ENCODE measurements around the gene ZFAND5. TPM values are rescaled to one million over a fixed set of nuclear protein-coding genes. Genes with fewer than 3 reads are reported as not detected.

Gene ZFAND5
- total RNA-seq, 1 donor from 2014 or later = 277 TPM

- no peak overlapping the region for H3K4me3 ChIP-seq
- TF ChIP-seq POLR2A (IDR thresholded peaks at IDR 0.05) = no peak
- TF ChIP-seq CTCF (IDR thresholded peaks at IDR 0.05) = no peak
- TF ChIP-seq POLR2AphosphoS5 (IDR thresholded peaks at IDR 0.05; ENCODE audit: insufficient read depth in 1 of 2, low read depth in 1 of 2) = no peak
- H3K9me3 ChIP-seq = no peaks in the 10 kb centered on the region
- H3K27me3 ChIP-seq = no peaks in the 10 kb centered on the region
- DNase-seq (ENCODE audit: extremely low spot score in 2 of 2) = no peak
- peaks cover 6% of the 10 kb centered on the region for H3K4me1 ChIP-seq
- H3K27ac ChIP-seq = no peak overlapping the region
- intact Hi-C loops (cut with DNase I) = no loop called here
- H3K36me3 ChIP-seq = no peaks in the 10 kb centered on the region
Observed at GRCh38 chr9:72394066-72394465, 29.1 kb upstream of the ZFAND5 start.

- no peak for DNase-seq (ENCODE audit: extremely low spot score in 2 of 2)
- Histone ChIP-seq H3K27me3 (no peaks in the 10 kb centered on the region), H3K9me3 (no peaks in the 10 kb centered on the region), H3K36me3 (no peaks in the 10 kb centered on the region), H3K4me1 (peaks cover 1% of the 10 kb centered on the region), H3K27ac (no peak overlapping the region), H3K4me3 (no peak overlapping the region)
- intact Hi-C loops (cut with DNase I) = no loop called here
- TF ChIP-seq POLR2AphosphoS5 (IDR thresholded peaks at IDR 0.05; ENCODE audit: insufficient read depth in 1 of 2, low read depth in 1 of 2) (no peak), CTCF (IDR thresholded peaks at IDR 0.05) (no peak), POLR2A (IDR thresholded peaks at IDR 0.05) (no peak)
Observed at GRCh38 chr9:72390907-72391306, 25.9 kb upstream of the ZFAND5 start.

- intact Hi-C loops (cut with DNase I) = no loop called here
- Histone ChIP-seq H3K36me3 (no peaks in the 10 kb centered on the region), H3K27ac (no peak overlapping the region), H3K4me1 (no peaks in the 10 kb centered on the region), H3K27me3 (no peaks in the 10 kb centered on the region), H3K4me3 (no peak overlapping the region), H3K9me3 (no peaks in the 10 kb centered on the region)
- no peak for TF ChIP-seq POLR2A (IDR thresholded peaks at IDR 0.05)
- no peak for TF ChIP-seq POLR2AphosphoS5 (IDR thresholded peaks at IDR 0.05; ENCODE audit: insufficient read depth in 1 of 2, low read depth in 1 of 2)
- no peak for TF ChIP-seq CTCF (IDR thresholded peaks at IDR 0.05)
- no peak for DNase-seq (ENCODE audit: extremely low spot score in 2 of 2)
Observed at GRCh38 chr9:72386186-72386585, 21.2 kb upstream of the ZFAND5 start.

GRCh38 chr9:72384710-72385485, 19.9 kb upstream of the ZFAND5 start:
- no peaks in the 10 kb centered on the region for H3K4me1 ChIP-seq
- H3K4me3 ChIP-seq = no peak overlapping the region
- H3K36me3 ChIP-seq = no peaks in the 10 kb centered on the region
- TF ChIP-seq POLR2A (IDR thresholded peaks at IDR 0.05) (no peak), POLR2AphosphoS5 (IDR thresholded peaks at IDR 0.05; ENCODE audit: insufficient read depth in 1 of 2, low read depth in 1 of 2) (no peak), CTCF (IDR thresholded peaks at IDR 0.05) (no peak)
- H3K9me3 ChIP-seq = no peaks in the 10 kb centered on the region
- intact Hi-C loops (cut with DNase I) = no loop called here
- no peak for DNase-seq (ENCODE audit: extremely low spot score in 2 of 2)
- H3K27ac ChIP-seq = no peak overlapping the region
- H3K27me3 ChIP-seq = no peaks in the 10 kb centered on the region

- no peaks in the 10 kb centered on the region for H3K36me3 ChIP-seq
- intact Hi-C loops (cut with DNase I) = no loop called here
- H3K4me1 ChIP-seq = no peaks in the 10 kb centered on the region
- no peak for DNase-seq (ENCODE audit: extremely low spot score in 2 of 2)
- no peak overlapping the region for H3K4me3 ChIP-seq
- H3K9me3 ChIP-seq = no peaks in the 10 kb centered on the region
- H3K27ac ChIP-seq = no peak overlapping the region
- H3K27me3 ChIP-seq = no peaks in the 10 kb centered on the region
- no peak for TF ChIP-seq POLR2A (IDR thresholded peaks at IDR 0.05)
- no peak for TF ChIP-seq POLR2AphosphoS5 (IDR thresholded peaks at IDR 0.05; ENCODE audit: insufficient read depth in 1 of 2, low read depth in 1 of 2)
- no peak for TF ChIP-seq CTCF (IDR thresholded peaks at IDR 0.05)
Observed at GRCh38 chr9:72383978-72384709, 19.1 kb upstream of the ZFAND5 start.

Measured in vagina (tissue), 2 donors.